GM18870 (cell line): ENCODE measurements around the gene ZBTB43.
"Not testable (repeated sequence)": the region's sequence is repeated elsewhere in the genome, so short reads cannot be mapped to it uniquely, and the experiment has no call there.

ENCODE experiments used
- ATAC-seq: cut with Tn5 transposase; IDR thresholded peaks from one replicate; pipeline ENCODE4 v1.9.1; 2021; ENCODE audit warnings: moderate library complexity; ENCODE audit not compliant: unreplicated experiment

Gene ZBTB43

GRCh38 chr9:126822873-126823272, 18.0 kb downstream of the ZBTB43 start:
- ATAC-seq: no peak

DNA sequence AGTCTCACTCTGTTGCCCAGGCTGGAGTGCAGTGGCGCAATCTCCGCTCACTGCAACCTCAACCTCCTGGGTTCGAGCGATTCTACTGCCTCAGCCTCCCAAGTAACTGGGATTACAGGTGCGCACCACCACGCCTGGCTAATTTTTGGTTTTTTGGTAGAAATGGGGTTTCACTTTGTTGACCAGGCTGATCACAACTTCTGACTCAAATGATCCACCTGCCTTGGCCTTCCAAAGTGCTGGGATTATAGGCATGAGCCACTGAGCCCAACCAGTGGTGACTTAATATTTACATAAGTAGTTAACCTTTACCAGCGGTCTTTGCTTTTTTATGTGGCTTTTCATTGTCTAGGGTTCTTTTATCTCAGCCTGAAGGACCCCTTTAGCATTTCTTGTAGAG, 19.2 kb downstream of the ZBTB43 start:
- not testable (repeated sequence) for ATAC-seq

DNA sequence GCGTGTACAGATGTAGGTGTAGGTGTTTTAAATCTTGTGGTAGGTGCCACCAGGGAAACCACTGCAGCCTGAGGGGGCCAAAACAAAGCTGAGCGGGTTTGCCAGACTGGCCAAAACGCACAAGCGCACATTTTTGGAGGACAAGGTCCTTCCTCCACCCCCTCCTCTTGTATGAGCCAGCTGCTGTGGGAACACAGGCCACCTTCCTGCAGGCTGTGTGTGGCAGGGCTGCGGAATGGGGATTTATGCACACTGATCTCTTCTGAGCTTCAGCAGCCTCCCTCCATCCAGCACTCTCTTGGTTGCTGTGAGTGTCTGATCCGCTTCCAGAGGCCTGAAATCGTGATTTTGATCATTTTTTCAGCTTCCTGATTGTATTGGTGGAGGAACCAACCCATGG, 22.4 kb downstream of the ZBTB43 start:
- no peak for ATAC-seq

GRCh38 chr9:126829035-126829434, 24.2 kb downstream of the ZBTB43 start:
- ATAC-seq: no peak

- no peak for ATAC-seq
Observed at GRCh38 chr9:126830827-126831226, 26.0 kb downstream of the ZBTB43 start.

DNA sequence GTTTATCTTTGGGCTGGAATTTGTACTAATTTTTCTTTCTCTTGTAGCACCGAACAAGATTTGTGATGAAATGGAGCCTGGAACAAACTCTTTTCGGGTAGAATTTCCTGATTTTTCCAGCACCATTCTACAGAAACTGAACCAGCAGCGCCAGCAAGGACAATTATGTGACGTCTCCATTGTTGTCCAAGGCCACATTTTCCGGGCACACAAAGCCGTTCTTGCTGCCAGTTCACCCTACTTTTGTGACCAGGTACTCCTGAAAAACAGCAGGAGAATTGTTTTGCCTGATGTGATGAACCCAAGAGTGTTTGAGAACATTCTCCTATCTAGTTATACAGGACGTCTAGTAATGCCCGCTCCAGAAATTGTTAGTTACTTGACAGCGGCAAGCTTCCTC, 27.6 kb downstream of the ZBTB43 start:
- ATAC-seq: no peak

DNA sequence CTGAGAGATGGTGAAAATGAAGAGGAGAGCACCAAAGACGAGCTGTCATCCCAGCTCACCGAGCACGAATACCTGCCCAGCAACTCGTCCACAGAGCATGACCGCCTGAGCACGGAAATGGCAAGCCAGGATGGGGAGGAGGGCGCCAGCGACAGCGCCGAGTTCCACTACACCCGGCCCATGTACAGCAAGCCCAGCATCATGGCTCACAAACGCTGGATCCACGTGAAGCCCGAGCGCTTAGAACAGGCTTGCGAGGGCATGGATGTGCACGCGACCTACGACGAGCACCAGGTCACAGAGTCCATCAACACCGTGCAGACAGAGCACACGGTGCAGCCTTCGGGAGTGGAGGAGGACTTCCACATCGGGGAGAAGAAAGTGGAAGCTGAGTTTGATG, 28.2 kb downstream of the ZBTB43 start:
- no peak for ATAC-seq

GRCh38 chr9:126833710-126834345, 29.0 kb downstream of the ZBTB43 start:
- ATAC-seq: no peak

DNA sequence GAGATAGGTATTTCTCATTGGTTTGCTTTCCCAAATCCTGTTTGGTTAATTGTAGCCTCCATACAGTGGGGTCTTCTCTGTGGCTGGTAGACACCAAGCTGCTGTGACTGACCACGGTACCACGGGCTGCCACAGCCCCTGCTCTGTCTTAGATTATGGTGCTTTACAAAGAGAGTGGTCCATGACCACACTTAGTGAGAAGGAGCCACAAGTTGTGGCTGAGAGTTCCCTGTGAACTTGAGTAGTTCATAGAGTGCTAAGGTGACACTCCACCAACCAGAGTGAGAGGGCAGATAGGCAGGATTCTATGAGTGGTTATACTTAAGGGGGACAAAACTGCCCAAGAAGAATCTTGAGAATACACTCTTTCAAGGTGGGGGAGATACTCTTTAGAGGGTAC, 29.8 kb downstream of the ZBTB43 start:
- ATAC-seq: no peak

DNA sequence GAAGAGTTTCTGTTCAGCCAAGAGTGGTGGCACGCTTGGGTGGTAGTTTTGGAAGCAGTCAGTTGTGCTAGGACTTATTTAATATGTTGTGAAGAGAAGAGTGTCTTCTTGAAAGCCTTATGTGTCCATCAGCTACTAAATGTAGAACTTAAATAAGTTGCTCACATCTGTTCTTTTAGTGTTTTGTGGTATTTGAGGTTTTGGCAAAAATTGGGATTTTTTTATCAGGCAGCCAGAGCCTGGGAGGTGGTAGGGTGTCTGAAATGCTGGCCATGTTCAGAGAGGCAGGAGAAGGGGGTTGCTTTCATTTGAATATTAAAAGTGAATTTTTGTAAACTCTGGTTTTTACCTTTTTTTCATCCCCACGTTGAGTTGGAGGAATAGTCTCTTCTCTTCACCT, 31.4 kb downstream of the ZBTB43 start:
- no peak for ATAC-seq

DNA sequence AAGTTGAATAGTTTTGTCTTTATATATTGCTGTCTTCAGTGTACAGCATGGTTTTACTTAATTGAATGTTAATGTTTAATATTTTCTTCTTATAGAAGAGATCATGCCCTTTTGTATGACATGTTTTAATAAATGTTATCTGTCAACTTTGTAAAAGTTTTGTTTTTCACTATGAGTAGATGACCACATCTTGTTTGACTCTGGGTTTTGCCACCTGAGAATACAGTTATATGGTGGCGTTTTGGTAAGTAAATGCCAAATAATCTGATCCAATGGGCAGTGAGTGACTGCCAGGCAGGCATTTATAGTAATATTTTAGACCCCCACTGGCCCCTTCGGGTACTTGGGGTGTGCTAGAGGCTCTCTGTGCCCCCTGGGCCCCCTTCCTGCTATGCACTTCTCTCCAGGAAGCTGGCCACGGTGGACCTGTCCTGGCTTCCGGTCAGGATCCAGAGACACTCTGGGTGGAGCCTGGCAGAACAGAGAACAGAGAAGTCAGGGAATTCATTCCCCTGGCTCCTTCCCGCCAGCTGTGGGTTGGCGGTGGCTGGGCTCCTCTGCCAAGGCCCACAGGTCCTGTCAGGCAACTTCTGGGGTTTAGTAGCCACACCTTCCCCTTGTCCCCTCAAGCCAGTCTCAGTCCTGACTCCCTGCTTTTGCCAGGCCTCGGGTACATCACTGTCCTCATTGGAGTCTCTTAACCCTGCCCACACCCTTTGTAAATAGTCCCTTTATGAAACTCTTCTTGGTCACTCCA, 33.4 kb downstream of the ZBTB43 start:
- ATAC-seq: no peak

- no peak for ATAC-seq
Observed at GRCh38 chr9:126838895-126839294, 34.1 kb downstream of the ZBTB43 start.

DNA sequence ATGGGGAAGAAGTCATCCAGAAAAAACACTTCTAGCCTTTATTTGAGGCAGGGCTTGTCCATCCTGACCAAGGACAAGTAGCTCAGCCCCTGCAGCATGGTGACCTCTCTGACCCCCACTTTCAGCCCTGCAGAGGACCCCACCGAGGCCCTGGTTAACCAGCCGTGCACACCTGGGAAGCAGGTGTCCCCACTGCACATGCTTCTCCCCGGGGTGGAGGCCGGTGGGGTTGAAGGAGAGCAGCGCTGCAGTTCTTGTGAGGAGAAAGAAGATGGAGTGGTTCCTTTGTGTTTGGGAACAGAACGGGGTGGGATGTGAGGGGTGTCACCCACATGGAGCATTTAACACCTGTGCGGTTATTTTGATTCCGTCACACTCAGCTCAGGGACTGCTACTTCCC, 34.5 kb downstream of the ZBTB43 start:
- no peak for ATAC-seq

- no peak for ATAC-seq
Observed at GRCh38 chr9:126842220-126842842, 37.5 kb downstream of the ZBTB43 start.

- no peak for ATAC-seq
Observed at GRCh38 chr9:126842977-126843799, 38.3 kb downstream of the ZBTB43 start.

GRCh38 chr9:126844085-126844484, 39.2 kb downstream of the ZBTB43 start:
- no peak for ATAC-seq

GRCh38 chr9:126847051-126847450, 42.2 kb downstream of the ZBTB43 start:
- ATAC-seq: no peak

DNA sequence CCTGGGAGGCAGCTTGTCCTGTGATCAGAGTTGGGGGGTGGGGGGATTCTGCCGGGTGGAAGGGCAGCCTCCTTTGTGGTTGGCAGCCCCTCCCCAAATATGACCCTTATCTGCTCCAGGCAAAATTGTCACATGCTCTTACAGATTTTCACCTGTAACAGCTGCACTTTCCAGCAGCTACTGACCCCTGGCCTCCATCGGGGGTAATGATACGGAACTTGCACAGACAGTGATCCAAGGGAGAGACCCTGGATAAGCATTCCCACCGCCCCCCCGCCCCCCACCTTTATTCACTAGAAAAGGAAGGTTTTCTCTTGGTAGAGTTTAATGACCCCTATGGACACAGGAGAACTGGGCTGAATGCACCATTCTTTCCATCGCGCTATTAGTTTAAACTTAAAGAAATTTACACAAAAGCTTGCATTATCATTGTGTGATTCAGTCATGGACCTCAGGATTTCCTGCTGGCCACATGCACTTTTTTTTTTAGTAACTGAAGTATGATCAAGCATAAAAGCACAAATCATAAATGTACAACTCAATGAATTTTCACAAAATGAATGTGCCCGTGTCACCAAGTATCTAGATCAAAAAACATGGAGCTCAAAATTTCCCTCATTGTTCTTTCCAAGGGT, 44.9 kb downstream of the ZBTB43 start:
- ATAC-seq: no peak

- no peak for ATAC-seq
Observed at GRCh38 chr9:126851286-126851880, 46.5 kb downstream of the ZBTB43 start.

DNA sequence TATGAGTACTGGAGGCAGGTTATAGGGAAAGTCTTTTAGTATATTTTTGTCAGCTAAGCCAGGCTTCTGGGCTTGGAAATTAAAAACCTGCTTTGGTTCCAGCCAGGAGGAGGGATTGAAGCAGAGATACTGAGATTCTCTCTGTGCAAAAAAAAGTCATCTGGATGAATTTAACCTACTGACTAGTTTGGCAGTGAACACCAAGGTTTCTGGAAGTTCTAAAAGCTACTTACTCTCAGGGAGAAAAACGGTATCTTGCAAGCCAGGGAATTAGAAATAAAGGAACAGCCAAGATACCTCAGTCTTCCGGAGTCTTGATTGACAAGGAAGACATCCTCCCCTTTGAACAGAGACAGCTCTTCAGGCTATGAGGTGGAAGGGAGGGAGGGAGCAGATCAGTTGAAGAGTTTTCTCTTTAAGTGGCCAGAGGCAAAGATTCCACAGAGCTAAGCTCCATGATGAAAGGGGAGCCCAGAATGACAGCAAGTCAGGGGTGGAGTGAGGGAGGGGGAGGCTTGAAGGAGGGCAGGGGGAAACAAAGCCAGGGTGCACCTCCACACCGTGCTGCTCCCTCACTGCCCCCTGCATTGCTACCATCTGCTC, 47.3 kb downstream of the ZBTB43 start:
- no peak for ATAC-seq
